Astrocyte (in vitro differentiated cells and primary cell): ENCODE data around the gene CALML5. TPM values are rescaled to one million over a fixed set of nuclear protein-coding genes. Genes with fewer than 3 reads are reported as not detected.

Source experiments
- DNase-seq: peaks from one replicate; pipeline ENCODE4 v3.0.0-alpha.2; 2010; ENCODE audit warnings: low read depth
- FAIRE-seq: peaks from 2 replicates; lab custom pipeline; 2011; peaks lifted over from hg19 to GRCh38; lab: Jason Lieb, UNC
- H2AFZ ChIP-seq: 2 replicates; pipeline ENCODE4 v1.6.0; 2012; ENCODE audit warnings: low read depth, low read length, inconsistent platforms
- H3K27ac ChIP-seq: 2 replicates; pipeline ENCODE4 v1.5.1; 2011; ENCODE audit warnings: low read depth, low read length, inconsistent platforms
- H3K27me3 ChIP-seq: 2 replicates; pipeline ENCODE4 v1.6.0; 2011; ENCODE audit warnings: low read length, inconsistent platforms; ENCODE audit not compliant: insufficient read depth
- H3K36me3 ChIP-seq: 2 replicates; pipeline ENCODE4 v1.5.1; 2011; ENCODE audit warnings: low read length, inconsistent platforms; ENCODE audit not compliant: insufficient read depth
- H3K4me1 ChIP-seq: 2 replicates; pipeline ENCODE4 v1.5.1; 2011; ENCODE audit warnings: low read length, inconsistent platforms; ENCODE audit not compliant: insufficient read depth
- H3K4me2 ChIP-seq: 2 replicates; pipeline ENCODE4 v1.6.0; 2012; ENCODE audit warnings: low read length, inconsistent platforms
- H3K4me3 ChIP-seq: 2 replicates; pipeline ENCODE4 v1.5.1; 2011; ENCODE audit warnings: low read depth, mild to moderate bottlenecking, low read length, inconsistent platforms; ENCODE audit not compliant: insufficient read depth
- H3K79me2 ChIP-seq: 2 replicates; pipeline ENCODE4 v1.6.0; 2012; ENCODE audit warnings: mild to moderate bottlenecking, low read length, inconsistent platforms; ENCODE audit not compliant: insufficient read depth
- H3K9ac ChIP-seq: 2 replicates; pipeline ENCODE4 v1.6.0; 2012; ENCODE audit warnings: mild to moderate bottlenecking, low read length, inconsistent platforms
- H3K9me3 ChIP-seq: 2 replicates; pipeline ENCODE4 v1.5.1; 2012; ENCODE audit warnings: low read depth, mild to moderate bottlenecking, low read length, inconsistent platforms; ENCODE audit not compliant: insufficient read depth
- H4K20me1 ChIP-seq: 2 replicates; pipeline ENCODE4 v1.6.0; 2012; ENCODE audit warnings: low read length, inconsistent platforms; ENCODE audit not compliant: insufficient read depth
- H3K27ac Mint-ChIP-seq: one replicate; pipeline ENCODE4 v1.8.0; 2021; ENCODE audit warnings: mild to moderate bottlenecking, mixed read lengths; ENCODE audit not compliant: unreplicated experiment
- H3K27me3 Mint-ChIP-seq: one replicate; pipeline ENCODE4 v1.8.0; 2021; ENCODE audit warnings: low read depth, mixed read lengths; ENCODE audit not compliant: unreplicated experiment
- H3K36me3 Mint-ChIP-seq: one replicate; pipeline ENCODE4 v1.8.0; 2021; ENCODE audit warnings: low read depth, mixed read lengths; ENCODE audit not compliant: unreplicated experiment
- H3K4me1 Mint-ChIP-seq: one replicate; pipeline ENCODE4 v1.8.0; 2021; ENCODE audit warnings: low read depth, mixed read lengths; ENCODE audit not compliant: unreplicated experiment
- H3K4me3 Mint-ChIP-seq: one replicate; pipeline ENCODE4 v1.8.0; 2021; ENCODE audit warnings: mild to moderate bottlenecking, moderate library complexity, mixed read lengths; ENCODE audit not compliant: unreplicated experiment
- H3K9me3 Mint-ChIP-seq: one replicate; pipeline ENCODE4 v1.8.0; 2021; ENCODE audit warnings: mild to moderate bottlenecking, mixed read lengths; ENCODE audit not compliant: unreplicated experiment
- CTCF ChIP-seq: IDR thresholded peaks from 2 replicates; pipeline ENCODE4 v1.5.1; 2011; ENCODE audit warnings: low read depth, mild to moderate bottlenecking, inconsistent platforms, low read length, moderate library complexity; ENCODE audit not compliant: insufficient read depth
- EZH2 ChIP-seq: IDR thresholded peaks from 2 replicates; pipeline ENCODE4 v1.6.1; 2012; ENCODE audit warnings: mild to moderate bottlenecking, low read length, inconsistent platforms; ENCODE audit not compliant: insufficient read depth
- total RNA-seq: library from RNA; stranded (reverse); gene quantifications from 2 replicates; pipeline ENCODE4 v1.2.1, GENCODE V29; 2021

The CALML5 gene
- total RNA-seq, 1 donor from 2014 or later = not detected

- DNase-seq = no peak
- TF ChIP-seq EZH2 = no peak
- TF ChIP-seq CTCF = no peak
Observed at GRCh38 chr10:5504146-5505072, 5.0 kb upstream of the CALML5 start.

GRCh38 chr10:5503477-5503835 is 4.1 kb upstream of the CALML5 start:
- Histone ChIP-seq H3K79me2 (no peaks in the 10 kb centered on the region), H3K36me3 (no peaks in the 10 kb centered on the region), H3K27me3 (peaks cover 17% of the 10 kb centered on the region), H3K9me3 (no peaks in the 10 kb centered on the region), H3K27ac (no peak overlapping the region), H4K20me1 (no peaks in the 10 kb centered on the region), H2AFZ (no peak overlapping the region), H3K4me3 (no peak overlapping the region), H3K4me1 (no peaks in the 10 kb centered on the region), H3K9ac (no peak overlapping the region), H3K4me2 (no peak overlapping the region)
- FAIRE-seq (no peak), DNase-seq (no peak)
- peaks cover 50% of the 10 kb centered on the region for H3K27me3 Mint-ChIP-seq
- no peak for TF ChIP-seq CTCF
- TF ChIP-seq EZH2 = no peak
- no peak overlapping the region for H3K4me3 Mint-ChIP-seq
- peaks cover 3% of the 10 kb centered on the region for H3K4me1 Mint-ChIP-seq
- no peaks in the 10 kb centered on the region for H3K9me3 Mint-ChIP-seq
- H3K27ac Mint-ChIP-seq = no peak overlapping the region
- no peaks in the 10 kb centered on the region for H3K36me3 Mint-ChIP-seq

More at GRCh38 chr10:5504146-5505072, 5.0 kb upstream of the CALML5 start:
- no peak overlapping the region for H2AFZ ChIP-seq
- peaks cover 58% of the 10 kb centered on the region for H3K27me3 Mint-ChIP-seq
- no peaks in the 10 kb centered on the region for H3K4me1 ChIP-seq
- no peak overlapping the region for H3K27ac Mint-ChIP-seq
- H3K36me3 Mint-ChIP-seq = no peaks in the 10 kb centered on the region
- no peaks in the 10 kb centered on the region for H3K9me3 Mint-ChIP-seq
- peaks cover 3% of the 10 kb centered on the region for H3K4me1 Mint-ChIP-seq
- H3K9ac ChIP-seq = no peak overlapping the region
- no peak overlapping the region for H3K4me3 Mint-ChIP-seq
- no peak for FAIRE-seq
- H3K4me3 ChIP-seq = no peak overlapping the region
- H3K79me2 ChIP-seq = no peaks in the 10 kb centered on the region
- no peaks in the 10 kb centered on the region for H4K20me1 ChIP-seq
- H3K27ac ChIP-seq = no peak overlapping the region
- no peak overlapping the region for H3K4me2 ChIP-seq
- peaks cover 17% of the 10 kb centered on the region for H3K27me3 ChIP-seq
- H3K9me3 ChIP-seq = no peaks in the 10 kb centered on the region
- H3K36me3 ChIP-seq = no peaks in the 10 kb centered on the region
